DMS79 (cell line): ENCODE data around the gene RNASE4.
"Not testable (repeated sequence)": the region's sequence is repeated elsewhere in the genome, so short reads cannot be mapped to it uniquely, and the experiment has no call there.

ENCODE experiments used
- DNase-seq: peaks from one replicate; lab custom pipeline; 2025; lab: John Stamatoyannopoulos, UW

The RNASE4 gene

GRCh38 chr14:20683891-20684661, at the start of gene RNASE4:
RNASE4 (plus strand) TSS chr14:20684560; CDS start chr14:20699372, 14,812 bp downstream.
- DNase-seq: no peak

- no peak for DNase-seq
Measured at GRCh38 chr14:20641591-20641990, 42.8 kb upstream of the RNASE4 start, which contains the start of gene OR6S1. OR6S1 (minus strand) TSS chr14:20641691; CDS start chr14:20641691, 0 bp downstream.

GRCh38 chr14:20642182-20642581, 42.2 kb upstream of the RNASE4 start:
- DNase-seq: no peak

GRCh38 chr14:20642755-20643154, 41.6 kb upstream of the RNASE4 start:
- DNase-seq: not testable (repeated sequence)

- DNase-seq: no peak
Measured at GRCh38 chr14:20644520-20644919, 39.8 kb upstream of the RNASE4 start.

- no peak for DNase-seq
Measured at GRCh38 chr14:20645481-20645880, 38.9 kb upstream of the RNASE4 start.

GRCh38 chr14:20652996-20653975, 31.1 kb upstream of the RNASE4 start:
- no peak for DNase-seq

- no peak for DNase-seq
Measured at GRCh38 chr14:20655851-20656250, 28.5 kb upstream of the RNASE4 start.

GRCh38 chr14:20656274-20656673, 28.1 kb upstream of the RNASE4 start:
- no peak for DNase-seq

- no peak for DNase-seq
Measured at GRCh38 chr14:20657216-20658211, 26.8 kb upstream of the RNASE4 start.

- no peak for DNase-seq
Measured at GRCh38 chr14:20658246-20658645, 26.1 kb upstream of the RNASE4 start.

- DNase-seq: no peak
Measured at GRCh38 chr14:20659336-20659735, 25.0 kb upstream of the RNASE4 start.

- DNase-seq: no peak
Measured at GRCh38 chr14:20659813-20660395, 24.5 kb upstream of the RNASE4 start.

- no peak for DNase-seq
Measured at GRCh38 chr14:20661197-20661596, 23.2 kb upstream of the RNASE4 start.

- DNase-seq: no peak
Measured at GRCh38 chr14:20662968-20663732, 21.2 kb upstream of the RNASE4 start.

- not testable (repeated sequence) for DNase-seq
Measured at GRCh38 chr14:20666400-20666961, 17.9 kb upstream of the RNASE4 start.

- no peak for DNase-seq
Measured at GRCh38 chr14:20667957-20668356, 16.4 kb upstream of the RNASE4 start.

- no peak for DNase-seq
Measured at GRCh38 chr14:20668969-20669368, 15.4 kb upstream of the RNASE4 start.

GRCh38 chr14:20671597-20672283, 12.6 kb upstream of the RNASE4 start:
- no peak for DNase-seq
